HG03175 (cell line): ENCODE measurements around the gene GALR1.
"Not testable (repeated sequence)": the region's sequence is repeated elsewhere in the genome, so short reads cannot be mapped to it uniquely, and the experiment has no call there.

Source experiments
- ATAC-seq: cut with Tn5 transposase; IDR thresholded peaks from one replicate; pipeline ENCODE4 v1.9.1; 2021; ENCODE audit warnings: mild to moderate bottlenecking, moderate library complexity; ENCODE audit not compliant: unreplicated experiment

GALR1 gene

DNA sequence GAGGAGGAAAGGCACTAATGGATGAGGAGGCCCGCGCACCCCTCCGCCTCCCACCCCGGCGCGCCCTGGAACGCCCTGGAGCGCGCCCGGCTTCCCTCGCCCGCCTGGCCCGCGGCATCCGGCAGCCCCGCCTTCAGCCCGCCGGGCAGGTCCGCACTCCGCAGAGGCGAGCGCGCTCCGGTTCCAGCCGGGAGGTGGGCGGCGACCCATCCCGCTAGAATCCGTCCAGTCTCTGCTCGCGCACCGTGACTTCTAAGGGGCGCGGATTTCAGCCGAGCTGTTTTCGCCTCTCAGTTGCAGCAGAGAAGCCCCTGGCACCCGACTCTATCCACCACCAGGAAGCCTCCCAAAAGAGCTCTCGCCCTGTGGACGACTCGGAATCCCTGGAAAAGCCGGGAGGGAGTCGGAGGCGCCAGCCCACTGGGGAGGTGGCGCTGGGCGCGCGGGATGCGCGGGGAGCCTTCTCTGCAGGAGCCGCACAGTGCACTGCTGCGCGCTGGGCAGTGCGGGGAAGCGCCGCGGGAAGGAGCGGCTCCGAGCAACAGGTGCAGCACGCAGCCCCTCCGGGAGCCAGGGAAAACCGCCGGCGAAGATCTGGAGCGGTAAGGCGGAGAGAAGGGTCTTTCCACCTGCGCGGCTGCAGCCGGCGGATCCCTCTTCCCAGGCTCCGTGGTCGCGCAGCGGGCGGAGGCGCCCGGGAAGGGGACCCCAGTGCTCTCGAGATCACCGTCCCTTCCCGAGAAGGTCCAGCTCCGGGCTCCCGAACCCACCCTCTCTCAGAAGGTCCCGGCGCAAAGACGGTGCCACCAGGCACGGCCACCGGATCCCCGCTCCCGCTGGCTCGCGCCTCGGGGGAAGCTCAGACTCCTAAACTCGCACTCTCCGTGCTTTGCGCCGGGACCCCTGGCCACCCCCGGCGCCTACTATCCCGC lies at the start of gene GALR1:
GALR1 (plus strand) TSS at position 280 of the 932 bp plus-strand sequence. CDS start 701 bp downstream, outside the sequence.
- no peak for ATAC-seq

GRCh38 chr18:77201506-77201905 lies 48.1 kb upstream of the GALR1 start:
- ATAC-seq: no peak

DNA sequence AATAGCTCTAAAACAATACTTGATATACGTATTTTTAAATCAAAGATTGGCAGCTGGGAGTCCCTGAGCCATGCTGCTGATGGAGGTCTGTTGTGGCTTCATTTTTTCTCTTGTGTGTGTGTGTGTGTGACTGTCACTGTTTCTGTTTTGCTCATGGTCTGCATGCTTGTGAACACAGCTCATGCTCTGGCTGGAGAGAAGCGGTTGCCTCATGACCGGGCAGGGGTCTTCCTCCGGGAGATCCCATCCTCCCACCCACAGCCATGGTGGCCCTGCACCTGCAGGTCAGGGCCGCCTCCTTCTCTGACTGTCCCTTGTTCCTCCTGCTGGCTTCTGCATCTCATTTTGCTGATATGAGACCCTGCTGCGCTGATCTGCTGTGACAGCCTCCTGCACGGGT lies 47.3 kb upstream of the GALR1 start:
- no peak for ATAC-seq

DNA sequence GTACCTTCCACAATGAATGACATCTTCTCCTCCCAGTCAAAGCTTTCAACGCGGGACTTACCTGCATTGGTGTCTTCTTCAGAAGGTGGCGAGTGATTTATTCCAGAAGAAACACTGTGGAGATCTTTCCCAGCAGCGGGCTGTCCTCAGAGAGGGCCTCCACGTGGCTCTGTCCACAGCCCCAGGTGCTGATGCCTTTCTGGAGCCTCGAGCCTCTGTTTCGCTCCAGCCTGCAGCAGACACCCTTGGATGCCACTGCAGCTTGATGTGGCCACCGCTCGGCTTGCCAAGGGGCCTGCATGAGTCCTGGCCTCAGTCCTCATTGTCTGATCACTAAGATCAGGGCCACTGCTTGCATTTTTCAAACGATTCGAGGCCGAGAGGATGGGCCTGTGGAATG lies 46.6 kb upstream of the GALR1 start:
- no peak for ATAC-seq

- ATAC-seq: no peak
Measured at GRCh38 chr18:77203851-77204250, 45.8 kb upstream of the GALR1 start.

DNA sequence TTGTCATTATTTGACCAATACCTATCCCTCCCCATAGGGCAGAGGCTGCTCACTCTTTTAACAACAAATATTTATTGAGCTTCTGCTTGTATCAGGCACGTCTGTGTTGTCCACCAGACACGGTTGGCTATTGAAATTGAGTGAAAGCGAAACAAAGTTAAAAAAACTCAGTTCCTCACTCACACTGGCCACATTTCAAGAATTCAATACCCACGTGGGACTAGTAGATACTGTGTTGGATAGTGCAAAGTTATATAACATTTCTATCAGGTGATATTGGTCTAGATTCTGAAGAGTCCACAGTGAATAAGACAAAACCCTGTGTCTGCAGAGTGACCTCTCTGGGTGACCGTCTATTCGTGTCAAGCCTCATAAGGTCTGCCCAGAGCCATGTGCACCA lies 43.9 kb upstream of the GALR1 start:
- no peak for ATAC-seq

GRCh38 chr18:77206676-77207374 lies 42.8 kb upstream of the GALR1 start:
- ATAC-seq: no peak

DNA sequence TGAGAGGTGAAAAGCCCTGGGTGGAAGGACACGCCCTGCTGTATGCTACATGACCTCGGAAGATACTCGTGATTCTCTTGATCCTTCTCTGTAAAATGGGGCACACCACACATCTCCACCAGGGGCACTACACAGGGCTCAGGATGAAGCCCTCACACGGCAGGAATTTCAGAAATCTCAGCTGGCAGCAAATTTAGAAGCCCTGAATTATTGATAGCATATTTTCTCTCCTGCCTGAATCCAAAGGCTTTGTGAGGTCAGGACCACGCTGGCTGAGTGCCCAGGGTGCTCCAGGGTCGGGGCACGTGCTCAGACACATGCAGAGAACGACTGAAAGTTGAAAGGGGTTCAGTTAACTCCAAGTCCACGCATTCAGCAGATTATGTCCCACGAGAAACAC lies 42.1 kb upstream of the GALR1 start:
- peak; percentile 64 for ATAC-seq

- ATAC-seq: peak; percentile 75
Measured at GRCh38 chr18:77208964-77209363, 40.7 kb upstream of the GALR1 start.

- ATAC-seq: no peak
Measured at GRCh38 chr18:77209587-77209986, 40.1 kb upstream of the GALR1 start.

- no peak for ATAC-seq
Measured at GRCh38 chr18:77210249-77210648, 39.4 kb upstream of the GALR1 start.

GRCh38 chr18:77218642-77219041 lies 31.0 kb upstream of the GALR1 start:
- no peak for ATAC-seq

DNA sequence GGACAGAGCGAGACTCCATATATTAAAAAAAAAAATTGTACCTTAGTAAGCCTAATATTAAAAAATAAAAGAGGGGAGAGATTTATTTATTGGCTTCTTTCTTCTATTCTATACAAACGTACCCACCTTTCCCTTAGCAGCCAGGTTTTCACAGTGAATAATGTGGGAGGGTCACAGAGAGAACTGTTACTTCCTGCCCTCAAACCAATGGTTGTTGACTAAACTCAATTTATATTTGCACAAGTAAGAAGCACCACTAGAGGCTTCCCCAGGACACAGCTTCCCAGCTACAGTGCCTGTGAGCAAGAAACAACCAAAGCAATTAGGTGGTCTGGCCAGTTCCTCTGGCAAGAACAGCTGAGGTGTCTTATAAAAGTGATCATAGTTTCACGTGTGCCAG lies 28.9 kb upstream of the GALR1 start:
- ATAC-seq: no peak

GRCh38 chr18:77222464-77222863 lies 27.2 kb upstream of the GALR1 start:
- no peak for ATAC-seq

- ATAC-seq: no peak
Measured at GRCh38 chr18:77223221-77223639, 26.4 kb upstream of the GALR1 start.

DNA sequence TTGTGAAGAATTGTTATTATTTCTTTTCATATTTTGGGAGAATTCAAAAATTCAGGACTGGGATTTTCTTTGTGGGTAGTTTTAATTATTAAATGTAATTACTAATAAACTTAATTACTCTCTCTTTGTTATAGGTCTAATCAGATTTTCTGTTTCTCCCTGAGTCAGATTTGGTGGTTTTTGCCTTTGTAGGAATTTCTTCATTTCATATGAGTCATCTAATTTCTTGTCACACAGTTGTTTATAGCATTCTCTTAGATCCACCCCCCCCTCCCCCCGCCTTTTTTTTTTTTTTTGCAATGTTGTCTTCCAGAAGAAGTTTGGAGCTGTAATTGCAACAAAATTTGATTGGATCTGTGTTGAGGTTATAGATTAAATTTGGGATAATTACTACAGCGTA lies 26.0 kb upstream of the GALR1 start:
- ATAC-seq: no peak

GRCh38 chr18:77230645-77231044 lies 19.0 kb upstream of the GALR1 start:
- ATAC-seq: no peak

DNA sequence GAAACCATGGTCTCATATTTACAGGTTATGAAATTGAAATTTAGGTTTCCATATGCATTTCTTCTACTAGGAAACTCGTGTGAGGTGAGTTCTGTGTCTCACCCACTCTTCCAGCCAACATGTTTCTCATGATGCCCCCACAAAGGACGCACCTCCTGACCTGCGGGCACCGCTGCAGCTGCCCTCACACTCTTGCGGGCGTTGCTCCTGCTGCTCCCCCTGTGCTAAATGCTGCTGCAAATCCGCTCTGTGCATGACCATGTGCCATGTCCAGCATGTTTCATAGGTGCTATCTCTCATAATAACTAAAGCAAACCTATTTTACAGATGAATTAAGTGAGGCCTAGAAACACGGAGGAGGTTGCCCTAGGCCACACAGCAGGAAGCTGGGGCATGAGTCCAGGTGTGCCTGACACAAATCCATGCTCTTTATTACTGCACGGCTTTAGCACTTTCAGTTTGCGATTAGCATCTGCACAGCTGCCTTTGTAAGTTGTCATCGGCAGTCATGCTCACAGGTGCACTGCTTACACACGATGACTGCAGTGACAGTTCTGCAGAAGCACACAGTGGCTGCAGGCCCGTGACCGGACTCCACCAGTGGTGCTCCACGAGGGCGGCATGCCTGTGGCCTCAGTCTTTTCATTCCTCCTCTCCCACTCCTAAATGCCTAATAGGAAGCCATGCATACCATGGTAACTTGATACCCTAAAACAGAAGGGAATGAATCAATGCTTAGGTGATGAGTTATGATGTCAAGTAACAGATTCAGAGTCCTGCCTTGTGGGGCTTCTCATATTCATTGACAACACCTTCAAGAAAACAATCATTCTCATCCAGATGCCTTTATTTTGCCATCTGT lies 14.9 kb upstream of the GALR1 start:
- ATAC-seq: no peak

DNA sequence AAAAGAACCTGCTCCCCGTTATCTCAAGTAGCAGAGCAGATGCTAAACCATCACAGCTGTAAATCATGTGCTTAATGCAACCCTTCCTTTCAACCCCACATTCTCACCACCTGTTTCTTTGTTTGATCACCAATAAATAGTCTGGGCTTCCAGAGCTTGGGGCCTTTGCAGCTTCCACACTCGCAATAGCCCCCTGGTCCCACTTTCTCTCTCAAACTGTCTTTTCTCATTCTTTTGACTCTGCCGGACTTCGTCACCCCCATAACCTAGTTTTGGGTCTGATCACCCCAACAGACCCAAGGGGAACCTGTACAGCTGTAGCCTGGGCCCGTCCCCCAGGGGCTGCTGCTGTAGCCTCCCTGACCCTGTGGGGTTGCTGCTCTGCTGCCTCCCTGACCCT lies 10.4 kb upstream of the GALR1 start:
- ATAC-seq: not testable (repeated sequence)

DNA sequence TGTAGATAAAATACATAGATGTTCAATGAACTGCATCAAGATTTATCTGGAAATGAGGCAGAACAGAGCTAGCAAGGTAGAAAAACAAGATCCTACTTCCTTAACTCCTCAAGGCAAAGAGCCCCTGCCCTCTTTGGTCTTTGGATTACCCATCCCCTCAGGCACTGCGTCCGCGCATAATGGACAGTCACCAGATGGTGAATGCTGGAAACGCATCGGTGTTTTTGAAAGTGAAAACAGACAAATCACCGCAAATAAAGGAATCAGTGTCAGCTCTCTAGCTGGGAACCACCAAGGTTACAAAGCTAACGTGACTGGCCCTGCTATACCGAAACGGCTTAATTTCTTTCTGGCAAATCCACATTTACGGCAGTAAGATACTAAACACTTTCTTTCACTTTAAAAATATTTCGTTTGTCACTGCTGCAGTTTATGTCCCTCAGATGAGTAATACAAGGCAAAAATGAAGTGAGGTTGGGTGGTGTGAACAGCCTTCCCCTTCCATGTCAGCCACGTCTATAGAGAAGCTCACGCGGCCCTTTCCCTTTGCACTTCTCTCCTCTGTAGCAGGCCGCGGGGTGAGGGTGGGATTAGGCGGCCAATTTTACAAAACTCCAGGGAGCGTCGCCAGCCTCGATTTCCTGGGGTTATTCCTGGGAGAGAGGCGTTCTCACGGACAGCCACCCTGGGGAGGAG lies 627 bp upstream of the GALR1 start:
- ATAC-seq: no peak
